Measurements from ENCODE around the gene CIPC.

Gene CIPC

DNA sequence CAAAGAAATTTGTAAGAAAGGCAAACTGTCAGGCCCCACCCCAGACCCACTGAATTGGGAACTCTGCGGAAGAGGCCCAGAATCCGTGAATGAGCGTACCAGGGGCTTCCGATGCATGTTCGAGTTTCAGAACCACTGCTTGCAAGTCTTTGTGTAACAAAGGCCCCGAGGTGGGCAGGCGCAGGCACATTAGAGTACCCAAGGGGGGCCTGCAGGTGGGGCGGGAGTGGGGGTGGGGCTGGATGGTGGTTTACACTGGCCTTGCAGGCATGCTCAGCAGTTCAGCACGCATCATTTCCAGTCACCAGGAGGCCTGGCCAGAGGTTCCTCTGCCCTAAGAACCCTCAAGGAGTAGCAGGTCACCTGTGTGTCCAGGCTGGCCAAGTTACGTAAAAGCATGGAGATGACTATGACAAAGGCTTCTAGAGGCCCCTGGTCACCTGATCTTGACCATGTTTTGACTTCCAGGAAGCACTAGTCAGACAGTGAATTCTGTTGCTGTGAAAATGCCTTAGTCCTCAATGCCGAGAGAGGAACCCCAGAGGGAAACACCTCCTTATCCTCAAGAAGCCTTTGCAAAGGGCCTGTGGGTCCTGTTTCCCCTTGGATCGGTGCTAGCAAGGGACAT lies 36.3 kb upstream of the CIPC start:
- no peak overlapping the region for H3K4me3 ChIP-seq (ENCODE audit: low read depth in 1 of 5, low read length in 5 of 5)
- H3K4me1 ChIP-seq (ENCODE audit: control insufficient read depth in 5 of 5, insufficient read depth in 5 of 5, low read length in 5 of 5): peaks cover 3 to 31% (median 15%) of the 10 kb centered on the region in 5 donors
- H3K9me3 ChIP-seq (ENCODE audit: control insufficient read depth in 5 of 5, low read length in 5 of 5): no peaks in the 10 kb centered on the region
- no peak overlapping the region for H3K27ac ChIP-seq (ENCODE audit: low read depth, low read length)
- H3K36me3 ChIP-seq (ENCODE audit: control insufficient read depth in 5 of 5, insufficient read depth in 5 of 5, low read length in 5 of 5): no peaks in the 10 kb centered on the region
- H3K27me3 ChIP-seq (ENCODE audit: control insufficient read depth in 5 of 5, insufficient read depth in 4 of 5, low read length in 5 of 5): no peaks in the 10 kb centered on the region
- H3K9ac ChIP-seq (ENCODE audit: low read length in 5 of 5): no peak overlapping the region

DNA sequence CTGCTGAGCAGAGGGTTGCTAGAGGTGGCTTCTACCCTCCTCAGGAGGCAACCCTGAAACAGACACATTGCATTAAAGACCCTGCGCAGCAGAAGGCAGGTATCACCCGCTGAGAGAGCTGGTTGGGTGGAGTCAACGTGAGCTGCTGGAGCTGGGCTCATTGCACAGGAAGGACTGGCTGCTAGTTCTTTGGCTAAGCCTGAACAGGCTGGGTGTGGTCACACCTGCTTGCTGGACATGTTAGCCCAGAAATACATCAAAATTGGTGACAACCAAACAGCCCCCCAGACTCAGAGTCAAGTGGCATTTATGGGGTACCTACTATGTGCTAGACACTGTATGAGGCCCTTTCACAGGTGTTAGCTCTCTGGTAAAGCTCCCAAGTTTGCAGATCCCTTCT lies 35.8 kb upstream of the CIPC start:
- no peak overlapping the region for H3K9ac ChIP-seq (ENCODE audit: low read length in 5 of 5)
- no peaks in the 10 kb centered on the region for H3K27me3 ChIP-seq (ENCODE audit: control insufficient read depth in 5 of 5, insufficient read depth in 4 of 5, low read length in 5 of 5)
- H3K4me1 ChIP-seq (ENCODE audit: control insufficient read depth in 5 of 5, insufficient read depth in 5 of 5, low read length in 5 of 5): peaks cover 3 to 34% (median 16%) of the 10 kb centered on the region in 5 donors
- H3K27ac ChIP-seq (ENCODE audit: low read depth, low read length): no peak overlapping the region
- no peak overlapping the region for H3K4me3 ChIP-seq (ENCODE audit: low read depth in 1 of 5, low read length in 5 of 5)
- no peaks in the 10 kb centered on the region for H3K9me3 ChIP-seq (ENCODE audit: control insufficient read depth in 5 of 5, low read length in 5 of 5)
- H3K36me3 ChIP-seq (ENCODE audit: control insufficient read depth in 5 of 5, insufficient read depth in 5 of 5, low read length in 5 of 5): no peaks in the 10 kb centered on the region

DNA sequence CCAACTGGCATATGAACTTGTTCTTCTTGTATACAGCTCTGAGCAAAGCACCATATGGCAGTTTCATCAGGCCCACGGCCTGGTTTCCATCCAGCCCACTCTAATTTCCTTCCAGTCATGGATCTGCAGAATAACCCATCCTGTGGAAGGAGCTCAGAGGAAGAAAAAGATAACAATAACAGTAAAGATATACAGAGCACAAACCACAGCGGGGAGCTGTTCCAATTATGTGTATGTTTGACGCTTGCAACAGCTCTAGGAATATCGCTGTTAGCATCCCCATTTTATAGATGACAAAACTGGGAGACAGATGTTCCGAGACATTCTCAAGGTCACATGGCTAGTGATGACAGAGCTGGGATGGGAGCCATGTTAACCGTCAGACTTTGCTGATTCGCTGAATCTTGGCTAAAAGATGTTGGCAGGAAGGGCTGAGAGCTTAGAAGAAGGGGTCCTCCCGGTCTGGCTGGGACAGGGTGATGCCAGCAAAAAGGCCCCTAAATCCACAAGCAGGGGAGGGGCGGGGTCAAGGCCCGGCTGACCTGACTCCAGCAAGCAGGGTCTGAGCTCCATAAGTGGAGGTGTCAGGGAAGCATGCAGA lies 34.4 kb upstream of the CIPC start:
- no peak overlapping the region for H3K9ac ChIP-seq (ENCODE audit: low read length in 5 of 5)
- H3K36me3 ChIP-seq (ENCODE audit: control insufficient read depth in 5 of 5, insufficient read depth in 5 of 5, low read length in 5 of 5): no peaks in the 10 kb centered on the region
- H3K27ac ChIP-seq (ENCODE audit: low read depth, low read length): no peak overlapping the region
- H3K27me3 ChIP-seq (ENCODE audit: control insufficient read depth in 5 of 5, insufficient read depth in 4 of 5, low read length in 5 of 5): no peaks in the 10 kb centered on the region
- H3K4me1 ChIP-seq (ENCODE audit: control insufficient read depth in 5 of 5, insufficient read depth in 5 of 5, low read length in 5 of 5): peaks cover 5 to 39% (median 23%) of the 10 kb centered on the region in 5 donors
- no peak overlapping the region for H3K4me3 ChIP-seq (ENCODE audit: low read depth in 1 of 5, low read length in 5 of 5)
- H3K9me3 ChIP-seq (ENCODE audit: control insufficient read depth in 5 of 5, low read length in 5 of 5): no peaks in the 10 kb centered on the region

DNA sequence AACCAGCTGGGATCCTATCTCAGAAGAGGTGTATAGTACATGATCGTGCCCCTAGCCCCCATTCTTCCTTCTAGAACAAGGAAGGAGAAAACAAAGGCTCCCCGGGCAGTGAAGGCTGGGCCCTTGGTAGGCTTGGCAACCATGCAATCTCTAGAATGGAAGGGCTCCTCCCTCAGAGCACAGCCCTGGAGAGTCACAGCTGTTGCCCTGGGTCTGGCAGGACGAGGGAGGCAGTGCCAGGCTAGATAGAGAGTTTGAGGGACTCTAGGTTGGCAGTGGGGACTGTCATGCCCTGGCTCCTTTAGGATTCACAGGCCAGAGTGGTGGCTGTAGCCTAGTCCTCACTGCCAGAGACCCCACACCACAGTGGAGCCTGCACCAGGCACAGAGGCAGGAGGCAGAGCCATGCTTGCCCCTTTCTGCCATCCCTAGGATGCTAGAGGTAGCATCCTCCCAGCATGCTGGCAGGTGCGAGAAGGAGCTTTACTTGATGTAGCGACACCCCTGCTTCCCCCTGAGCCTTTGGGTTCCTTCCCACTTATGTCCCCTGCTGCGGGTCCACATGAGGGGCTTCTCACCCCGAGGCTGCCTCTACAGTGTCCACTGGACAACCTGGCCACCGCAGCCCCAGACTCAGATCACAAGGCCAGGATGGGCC lies 33.4 kb upstream of the CIPC start:
- Histone ChIP-seq H3K4me3 (ENCODE audit: low read depth in 1 of 5, low read length in 5 of 5) (no peak overlapping the region), H3K9ac (ENCODE audit: low read length in 5 of 5) (no peak overlapping the region)

DNA sequence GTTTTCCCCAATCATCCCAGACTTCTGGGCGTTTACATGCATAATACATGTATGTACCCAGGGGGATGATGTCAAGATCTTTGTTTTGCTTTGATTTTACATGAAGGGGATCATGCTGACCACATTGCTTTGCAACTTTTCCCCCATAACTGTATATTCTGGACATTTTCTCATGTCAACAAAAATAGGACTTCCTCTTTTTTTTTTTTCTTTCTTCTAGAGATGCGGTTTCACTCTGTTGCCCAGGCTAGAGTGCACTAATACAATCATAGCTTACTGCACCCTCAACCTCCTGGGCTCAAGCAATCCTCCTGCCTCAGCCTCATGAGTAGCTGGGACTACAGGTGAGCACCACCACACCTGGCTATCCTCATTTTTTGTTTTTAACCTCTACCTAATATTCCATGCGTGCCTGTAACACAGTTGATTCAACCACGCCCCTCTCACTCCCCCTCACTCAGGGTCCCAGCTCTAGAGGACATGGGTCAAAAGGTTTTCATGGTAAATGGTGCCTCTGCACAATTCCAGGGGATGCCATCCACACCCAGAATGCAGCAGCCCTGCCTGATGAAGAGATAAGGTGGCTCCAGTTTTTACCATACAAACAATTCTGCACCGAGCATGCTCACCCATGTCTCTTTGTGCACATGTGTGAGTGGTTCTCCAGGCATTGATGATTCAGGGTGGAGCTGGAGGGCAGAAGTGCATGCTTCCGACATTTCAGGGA lies 32.0 kb upstream of the CIPC start:
- no peak overlapping the region for H3K27ac ChIP-seq (ENCODE audit: low read depth, low read length)
- H3K27me3 ChIP-seq (ENCODE audit: control insufficient read depth in 5 of 5, insufficient read depth in 4 of 5, low read length in 5 of 5): no peaks in the 10 kb centered on the region
- no peak overlapping the region for H3K9ac ChIP-seq (ENCODE audit: low read length in 5 of 5)
- H3K9me3 ChIP-seq (ENCODE audit: control insufficient read depth in 5 of 5, low read length in 5 of 5): no peaks in the 10 kb centered on the region
- no peak overlapping the region for H3K4me3 ChIP-seq (ENCODE audit: low read depth in 1 of 5, low read length in 5 of 5)
- peaks cover 10 to 50% (median 33%) of the 10 kb centered on the region in 5 donors for H3K4me1 ChIP-seq (ENCODE audit: control insufficient read depth in 5 of 5, insufficient read depth in 5 of 5, low read length in 5 of 5)
- H3K36me3 ChIP-seq (ENCODE audit: control insufficient read depth in 5 of 5, insufficient read depth in 5 of 5, low read length in 5 of 5): no peaks in the 10 kb centered on the region

More for the DNA sequence above, 33.4 kb upstream of the CIPC start:
- Histone ChIP-seq H3K4me1 (ENCODE audit: control insufficient read depth in 5 of 5, insufficient read depth in 5 of 5, low read length in 5 of 5) (peaks cover 4 to 38% (median 23%) of the 10 kb centered on the region in 5 donors), H3K27me3 (ENCODE audit: control insufficient read depth in 5 of 5, insufficient read depth in 4 of 5, low read length in 5 of 5) (no peaks in the 10 kb centered on the region), H3K27ac (ENCODE audit: low read depth, low read length) (no peak overlapping the region), H3K36me3 (ENCODE audit: control insufficient read depth in 5 of 5, insufficient read depth in 5 of 5, low read length in 5 of 5) (no peaks in the 10 kb centered on the region), H3K9me3 (ENCODE audit: control insufficient read depth in 5 of 5, low read length in 5 of 5) (no peaks in the 10 kb centered on the region)

DNA sequence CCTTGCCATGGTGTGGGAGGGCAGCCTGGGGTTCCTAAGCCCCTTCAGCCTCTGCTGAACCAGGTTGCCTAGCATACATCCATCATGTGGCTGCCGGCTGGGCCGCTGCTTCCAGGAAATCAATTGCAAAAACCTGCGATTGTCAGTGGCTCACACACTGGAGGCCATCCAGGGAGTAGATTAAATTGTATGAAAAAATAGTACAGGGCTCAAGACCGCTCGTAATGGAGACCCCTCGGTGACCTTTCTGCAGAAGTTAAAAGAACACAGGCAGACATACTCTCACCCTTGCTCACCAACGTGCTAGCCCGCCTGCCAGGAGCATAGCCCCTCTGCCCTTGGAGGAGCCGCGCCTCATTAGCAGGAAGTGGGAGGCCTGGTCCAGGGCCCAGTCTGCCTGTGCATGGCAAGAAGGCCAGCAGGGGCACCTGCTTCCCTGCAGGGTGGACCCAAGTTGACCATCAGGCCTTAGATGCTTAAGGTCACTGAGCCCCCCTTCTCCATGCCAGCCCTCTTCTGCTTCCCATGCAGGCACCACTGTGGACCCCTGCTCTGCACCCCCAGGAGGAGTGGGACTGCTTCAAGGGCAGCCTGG lies 31.4 kb upstream of the CIPC start:
- no peaks in the 10 kb centered on the region for H3K9me3 ChIP-seq (ENCODE audit: control insufficient read depth in 5 of 5, low read length in 5 of 5)
- H3K27me3 ChIP-seq (ENCODE audit: control insufficient read depth in 5 of 5, insufficient read depth in 4 of 5, low read length in 5 of 5): no peaks in the 10 kb centered on the region
- H3K27ac ChIP-seq (ENCODE audit: low read depth, low read length): no peak overlapping the region
- no peaks in the 10 kb centered on the region for H3K36me3 ChIP-seq (ENCODE audit: control insufficient read depth in 5 of 5, insufficient read depth in 5 of 5, low read length in 5 of 5)
- peaks cover 10 to 50% (median 33%) of the 10 kb centered on the region in 5 donors for H3K4me1 ChIP-seq (ENCODE audit: control insufficient read depth in 5 of 5, insufficient read depth in 5 of 5, low read length in 5 of 5)
- H3K9ac ChIP-seq (ENCODE audit: low read length in 5 of 5): no peak overlapping the region
- H3K4me3 ChIP-seq (ENCODE audit: low read depth in 1 of 5, low read length in 5 of 5): no peak overlapping the region

DNA sequence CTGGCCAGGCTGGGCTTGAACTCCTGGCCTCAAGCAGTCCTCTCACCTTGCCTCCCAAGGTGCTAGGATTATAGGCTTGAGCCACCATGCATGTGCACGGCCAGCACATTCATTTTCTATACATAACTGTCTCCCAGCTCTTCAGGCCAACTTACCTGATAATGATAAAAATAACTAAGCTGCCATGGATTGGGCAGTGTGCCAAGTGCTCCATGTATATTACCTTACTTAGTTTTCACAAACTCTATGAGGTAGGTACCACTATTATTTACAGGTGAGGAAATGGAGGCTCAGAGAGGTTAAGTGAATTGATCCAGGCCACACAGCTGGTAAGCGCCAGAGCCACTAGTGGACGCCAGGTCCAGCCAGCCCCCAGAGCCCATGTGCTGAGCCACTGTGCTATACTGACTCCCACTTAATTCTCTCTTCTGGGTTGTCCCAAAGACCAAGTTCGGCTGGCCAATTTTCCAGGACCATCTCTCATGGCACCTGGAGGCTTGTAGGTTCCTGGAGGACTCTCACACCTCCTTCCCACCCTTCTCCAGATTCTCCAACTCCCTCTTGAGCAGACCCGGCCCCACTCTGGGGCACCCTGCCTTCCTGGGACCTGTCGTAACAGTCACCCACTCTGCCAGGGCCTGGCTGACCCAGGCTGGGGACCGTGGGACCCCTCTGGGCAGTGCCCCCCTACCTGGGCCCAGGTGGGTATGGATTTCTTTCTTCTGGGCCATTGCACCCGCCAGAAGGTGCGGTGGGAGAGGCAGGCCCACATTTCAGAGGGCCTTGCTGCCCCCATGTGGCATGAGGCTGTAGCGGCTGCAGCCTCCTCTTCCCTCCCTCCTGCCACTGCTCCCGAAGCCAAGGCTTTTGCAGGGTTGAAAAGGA lies 30.2 kb upstream of the CIPC start:
- H3K9me3 ChIP-seq (ENCODE audit: control insufficient read depth in 5 of 5, low read length in 5 of 5): no peaks in the 10 kb centered on the region
- no peak overlapping the region for H3K27ac ChIP-seq (ENCODE audit: low read depth, low read length)
- peak overlapping the region in 1 of 5 donors; percentile 9 for H3K9ac ChIP-seq (ENCODE audit: low read length in 5 of 5)
- no peaks in the 10 kb centered on the region for H3K27me3 ChIP-seq (ENCODE audit: control insufficient read depth in 5 of 5, insufficient read depth in 4 of 5, low read length in 5 of 5)
- H3K4me1 ChIP-seq (ENCODE audit: control insufficient read depth in 5 of 5, insufficient read depth in 5 of 5, low read length in 5 of 5): peaks cover 10 to 50% (median 33%) of the 10 kb centered on the region in 5 donors
- H3K36me3 ChIP-seq (ENCODE audit: control insufficient read depth in 5 of 5, insufficient read depth in 5 of 5, low read length in 5 of 5): no peaks in the 10 kb centered on the region
- no peak overlapping the region for H3K4me3 ChIP-seq (ENCODE audit: low read depth in 1 of 5, low read length in 5 of 5)

DNA sequence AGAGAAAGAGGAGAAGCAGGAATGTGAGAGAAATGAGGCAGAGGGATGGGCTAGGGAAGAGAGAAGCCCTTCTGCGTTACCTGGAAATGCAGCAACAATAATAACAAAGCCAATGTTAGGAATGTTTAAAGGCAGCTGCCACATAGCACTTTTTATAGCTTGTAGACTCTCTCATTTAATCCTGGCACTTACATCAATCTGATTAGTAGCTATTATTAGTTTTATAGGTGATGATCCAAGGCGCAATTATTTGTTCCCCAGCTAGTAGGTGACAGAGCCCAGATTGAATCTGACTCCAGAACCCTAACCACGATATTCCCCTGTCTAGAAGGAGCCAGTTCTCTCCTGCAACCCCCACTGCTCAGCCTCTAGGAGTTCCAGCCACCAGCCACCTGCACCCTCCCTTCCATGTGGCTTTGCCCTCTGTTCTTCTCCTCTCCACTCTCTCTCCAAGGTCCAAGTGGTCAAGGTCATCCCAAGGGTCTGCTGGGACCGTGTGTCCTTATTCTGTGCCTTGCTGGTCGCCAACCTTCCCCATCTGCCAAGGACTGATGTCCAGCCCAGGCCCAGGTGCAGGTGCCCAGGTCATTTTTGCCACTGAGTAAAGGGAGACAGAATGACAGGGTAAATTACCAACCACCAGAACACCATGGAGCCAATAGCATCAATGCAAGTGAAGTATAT lies 29.4 kb upstream of the CIPC start:
- H3K4me3 ChIP-seq (ENCODE audit: low read depth in 1 of 5, low read length in 5 of 5): no peak overlapping the region
- no peak overlapping the region for H3K27ac ChIP-seq (ENCODE audit: low read depth, low read length)
- H3K4me1 ChIP-seq (ENCODE audit: control insufficient read depth in 5 of 5, insufficient read depth in 5 of 5, low read length in 5 of 5): peaks cover 10 to 47% (median 33%) of the 10 kb centered on the region in 5 donors
- no peaks in the 10 kb centered on the region for H3K9me3 ChIP-seq (ENCODE audit: control insufficient read depth in 5 of 5, low read length in 5 of 5)
- no peaks in the 10 kb centered on the region for H3K27me3 ChIP-seq (ENCODE audit: control insufficient read depth in 5 of 5, insufficient read depth in 4 of 5, low read length in 5 of 5)
- no peaks in the 10 kb centered on the region for H3K36me3 ChIP-seq (ENCODE audit: control insufficient read depth in 5 of 5, insufficient read depth in 5 of 5, low read length in 5 of 5)
- no peak overlapping the region for H3K9ac ChIP-seq (ENCODE audit: low read length in 5 of 5)

DNA sequence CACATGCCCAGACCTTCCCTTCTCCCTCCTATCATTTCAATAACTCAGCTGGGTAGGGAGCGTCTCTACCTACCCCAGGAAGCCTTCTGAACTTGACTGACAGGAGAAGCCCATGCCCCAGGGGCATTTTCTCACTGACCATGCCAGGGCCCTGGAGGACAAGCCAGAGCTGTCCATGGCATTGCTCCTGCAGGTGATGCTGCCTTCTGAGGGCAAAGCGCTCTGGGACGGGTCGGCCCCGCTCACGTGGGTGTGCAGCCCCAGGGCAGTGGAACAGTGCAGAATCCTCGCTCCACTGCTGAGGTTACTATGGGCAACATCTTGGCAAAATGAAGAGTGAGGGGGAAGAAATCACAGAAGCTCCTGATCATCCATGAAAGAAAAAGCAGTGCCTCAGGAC lies 28.5 kb upstream of the CIPC start:
- H3K4me1 ChIP-seq (ENCODE audit: control insufficient read depth in 5 of 5, insufficient read depth in 5 of 5, low read length in 5 of 5): peaks cover 8 to 42% (median 33%) of the 10 kb centered on the region in 5 donors
- no peak overlapping the region for H3K9ac ChIP-seq (ENCODE audit: low read length in 5 of 5)
- no peaks in the 10 kb centered on the region for H3K9me3 ChIP-seq (ENCODE audit: control insufficient read depth in 5 of 5, low read length in 5 of 5)
- H3K27me3 ChIP-seq (ENCODE audit: control insufficient read depth in 5 of 5, insufficient read depth in 4 of 5, low read length in 5 of 5): no peaks in the 10 kb centered on the region
- H3K27ac ChIP-seq (ENCODE audit: low read depth, low read length): no peak overlapping the region
- no peak overlapping the region for H3K4me3 ChIP-seq (ENCODE audit: low read depth in 1 of 5, low read length in 5 of 5)
- no peaks in the 10 kb centered on the region for H3K36me3 ChIP-seq (ENCODE audit: control insufficient read depth in 5 of 5, insufficient read depth in 5 of 5, low read length in 5 of 5)

All from subcutaneous abdominal adipose tissue (tissue), 5 donors.